ENCODE data around the gene THADA. TPM values are rescaled to one million over a fixed set of nuclear protein-coding genes. Genes with fewer than 3 reads are reported as not detected.

The THADA gene
- total RNA-seq, 1 experiment from 2014 or later: 37.4 TPM

GRCh38 chr2:43507137-43507536, 88.7 kb downstream of the THADA start:
- Histone ChIP-seq H3K36me3 (peaks cover 14% of the 10 kb centered on the region), H3K4me3 (no peak overlapping the region), H3K9me3 (no peaks in the 10 kb centered on the region), H3K27me3 (no peaks in the 10 kb centered on the region)
- DNase-seq: no peak

GRCh38 chr2:43495727-43496126, 100.1 kb downstream of the THADA start:
- no peaks in the 10 kb centered on the region for H3K9me3 ChIP-seq
- no peak for DNase-seq
- H3K27me3 ChIP-seq: no peaks in the 10 kb centered on the region
- H3K36me3 ChIP-seq: peaks cover 6% of the 10 kb centered on the region
- no peak overlapping the region for H3K4me3 ChIP-seq

- H3K4me3 ChIP-seq: no peak overlapping the region
- no peaks in the 10 kb centered on the region for H3K9me3 ChIP-seq
- H3K36me3 ChIP-seq: peaks cover 6% of the 10 kb centered on the region
- DNase-seq: no peak
- no peaks in the 10 kb centered on the region for H3K27me3 ChIP-seq
Measured at GRCh38 chr2:43493954-43494353, 101.9 kb downstream of the THADA start.

- Histone ChIP-seq H3K4me3 (no peak overlapping the region), H3K27me3 (no peaks in the 10 kb centered on the region), H3K36me3 (0 out of 2 replicates have a peak, but pooled peaks cover 4% of the 10 kb centered on the region), H3K9me3 (no peaks in the 10 kb centered on the region)
- DNase-seq: no peak
Measured at GRCh38 chr2:43491065-43491639, 104.7 kb downstream of the THADA start.

GRCh38 chr2:43490252-43490786, 105.5 kb downstream of the THADA start:
- H3K9me3 ChIP-seq: no peaks in the 10 kb centered on the region
- H3K36me3 ChIP-seq: 0 out of 2 replicates have a peak, but pooled peaks cover 4% of the 10 kb centered on the region
- no peak overlapping the region for H3K4me3 ChIP-seq
- DNase-seq: no peak
- no peaks in the 10 kb centered on the region for H3K27me3 ChIP-seq

- H3K4me3 ChIP-seq: no peak overlapping the region
- H3K36me3 ChIP-seq: 0 out of 2 replicates have a peak, but pooled peaks cover 4% of the 10 kb centered on the region
- no peaks in the 10 kb centered on the region for H3K27me3 ChIP-seq
- no peaks in the 10 kb centered on the region for H3K9me3 ChIP-seq
- DNase-seq: no peak
Measured at GRCh38 chr2:43488737-43489136, 107.1 kb downstream of the THADA start.

- Histone ChIP-seq H3K27me3 (no peaks in the 10 kb centered on the region), H3K9me3 (no peaks in the 10 kb centered on the region), H3K4me3 (no peak overlapping the region), H3K36me3 (peaks cover 4% of the 10 kb centered on the region; the same call in 1 of the 2 replicates)
- peak; percentile 8 for DNase-seq
Measured at GRCh38 chr2:43486603-43487002, 109.2 kb downstream of the THADA start.

GRCh38 chr2:43484323-43484930, 111.4 kb downstream of the THADA start:
- H3K27me3 ChIP-seq: no peaks in the 10 kb centered on the region
- peaks cover 4% of the 10 kb centered on the region; the same call in 1 of the 2 replicates for H3K36me3 ChIP-seq
- no peaks in the 10 kb centered on the region for H3K9me3 ChIP-seq
- H3K4me3 ChIP-seq: no peak overlapping the region
- DNase-seq: no peak

- Histone ChIP-seq H3K36me3 (no peaks in the 10 kb centered on the region; the same call in 1 of the 2 replicates), H3K27me3 (no peaks in the 10 kb centered on the region), H3K9me3 (no peaks in the 10 kb centered on the region), H3K4me3 (no peak overlapping the region)
- no peak for DNase-seq
Measured at GRCh38 chr2:43482961-43483360, 112.9 kb downstream of the THADA start.

- H3K9me3 ChIP-seq: no peaks in the 10 kb centered on the region
- no peaks in the 10 kb centered on the region; the same call in 1 of the 2 replicates for H3K36me3 ChIP-seq
- DNase-seq: no peak
- H3K27me3 ChIP-seq: no peaks in the 10 kb centered on the region
- H3K4me3 ChIP-seq: no peak overlapping the region
Measured at GRCh38 chr2:43481927-43482542, 113.8 kb downstream of the THADA start.

- DNase-seq: no peak
- no peak overlapping the region for H3K4me3 ChIP-seq
- H3K9me3 ChIP-seq: no peaks in the 10 kb centered on the region
- H3K36me3 ChIP-seq: no peaks in the 10 kb centered on the region; the same call in 1 of the 2 replicates
- no peaks in the 10 kb centered on the region for H3K27me3 ChIP-seq
Measured at GRCh38 chr2:43480874-43481273, 115.0 kb downstream of the THADA start.

GRCh38 chr2:43478412-43479086, 117.3 kb downstream of the THADA start:
- H3K27me3 ChIP-seq: no peaks in the 10 kb centered on the region
- no peak for DNase-seq
- no peak overlapping the region for H3K4me3 ChIP-seq
- no peaks in the 10 kb centered on the region for H3K9me3 ChIP-seq
- peaks cover 5% of the 10 kb centered on the region; the same call in 1 of the 2 replicates for H3K36me3 ChIP-seq

- Histone ChIP-seq H3K4me3 (no peak overlapping the region), H3K9me3 (no peaks in the 10 kb centered on the region), H3K27me3 (no peaks in the 10 kb centered on the region), H3K36me3 (peaks cover 8% of the 10 kb centered on the region; the same call in 1 of the 2 replicates)
- no peak for DNase-seq
Measured at GRCh38 chr2:43475922-43476321, 119.9 kb downstream of the THADA start.

- no peak overlapping the region for H3K4me3 ChIP-seq
- peaks cover 8% of the 10 kb centered on the region; the same call in 1 of the 2 replicates for H3K36me3 ChIP-seq
- H3K27me3 ChIP-seq: no peaks in the 10 kb centered on the region
- no peak for DNase-seq
- H3K9me3 ChIP-seq: no peaks in the 10 kb centered on the region
Measured at GRCh38 chr2:43475137-43475846, 120.5 kb downstream of the THADA start.

GRCh38 chr2:43474273-43474672, 121.6 kb downstream of the THADA start:
- peaks cover 8% of the 10 kb centered on the region; the same call in 1 of the 2 replicates for H3K36me3 ChIP-seq
- no peak for DNase-seq
- H3K9me3 ChIP-seq: no peaks in the 10 kb centered on the region
- H3K27me3 ChIP-seq: no peaks in the 10 kb centered on the region
- no peak overlapping the region for H3K4me3 ChIP-seq

- Histone ChIP-seq H3K4me3 (no peak overlapping the region), H3K9me3 (no peaks in the 10 kb centered on the region), H3K27me3 (no peaks in the 10 kb centered on the region), H3K36me3 (peaks cover 8% of the 10 kb centered on the region; the same call in 1 of the 2 replicates)
- no peak for DNase-seq
Measured at GRCh38 chr2:43473767-43474166, 122.1 kb downstream of the THADA start.

Measured in MG63 (cell line).